Sigmoid colon (tissue), 7 donors: ENCODE data around the gene CRYBA1. TPM values are rescaled to one million over a fixed set of nuclear protein-coding genes. Genes with fewer than 3 reads are reported as not detected.
"Not testable (repeated sequence)": the region's sequence is repeated elsewhere in the genome, so short reads cannot be mapped to it uniquely, and the experiment has no call there.

Experiments
- DNase-seq: peaks from one replicate; pipeline ENCODE4 v3.0.0-alpha.2; 2019
- H3K27ac ChIP-seq, 4 donors: fragments of 200-600 bp; sonication (generic); one replicate each; pipeline ENCODE4 v1.5.1; 2016 to 2019; ENCODE audit warnings: mild to moderate bottlenecking in 1 of 4
- H3K27me3 ChIP-seq, 3 donors: fragments of 200-600 bp; sonication (generic); one replicate each; pipeline ENCODE4 v1.5.1; 2019; ENCODE audit warnings: mild to moderate bottlenecking in 1 of 3
- H3K36me3 ChIP-seq, 4 donors: fragments of 200-600 bp; sonication (generic); one replicate each; pipeline ENCODE4 v1.5.1; 2016 to 2019
- H3K4me1 ChIP-seq, 4 donors: fragments of 200-600 bp; sonication (generic); one replicate each; pipeline ENCODE4 v1.5.1; 2017 to 2019
- H3K4me3 ChIP-seq, 4 donors: fragments of 200-600 bp; sonication (generic); one replicate each; pipeline ENCODE4 v1.5.1; 2017 to 2019; ENCODE audit warnings: mild to moderate bottlenecking in 2 of 4, moderate library complexity in 1 of 4
- H3K9me3 ChIP-seq, 4 donors: fragments of 200-600 bp in 3 of 4; sonication (generic) in 3 of 4; one replicate each; pipeline versions ENCODE4 v1.5.1 to v1.6.1; 2013 to 2019
- EP300 ChIP-seq, 4 donors: sonication (generic); formaldehyde crosslinking; IDR thresholded peaks; one replicate each; pipeline ENCODE4 v1.6.1; 2017; ENCODE audit warnings: antibody characterized with exemption in 4 of 4
- POLR2A ChIP-seq, 2 donors: fragments of 450-650 bp; IDR thresholded peaks; one replicate each; pipeline ENCODE4 v1.6.1; 2016; ENCODE audit warnings: antibody characterized with exemption in 2 of 2, mild to moderate bottlenecking in 2 of 2, moderate library complexity in 2 of 2
- POLR2AphosphoS5 ChIP-seq, 4 donors: sonication (generic); formaldehyde crosslinking; IDR thresholded peaks; one replicate each; pipeline ENCODE4 v1.6.1; 2017; ENCODE audit warnings: antibody characterized with exemption in 4 of 4
- WGBS, 2 donors: extraction: QIAGEN DNeasy Blood & Tissue Kit; methylation state at CpG; one replicate each; pipeline ENCODE4 v1.1.7; 2013; 5-methylcytosine and 5-hydroxymethylcytosine counted together
- intact Hi-C: fragments of 100-400 bp; cut with DNase I; formaldehyde crosslinking; loops from one replicate; pipeline ENCODE4 v1.15.1; 2023
- polyA plus RNA-seq, 3 donors: library from polyadenylated mRNA; stranded (reverse); fragments of 200-250 nt; gene quantifications; one replicate each; pipeline ENCODE4 v1.2.3, GENCODE V29; 2013
- total RNA-seq, 4 donors: library from RNA; depleted of rRNA; stranded (reverse); fragments of >200 nt; gene quantifications; one replicate each; pipeline ENCODE4 v1.1.0, GENCODE V29; 2016
- TF ChIP-seq, protein P1 (sequence below), 4 experiments: fragments of 450-650 bp in 3 of 4; fragments of 200-600 bp in 1 of 4; IDR thresholded peaks; one replicate each; pipeline ENCODE4 v1.5.1; 2016 to 2019; ENCODE audit warnings: antibody characterized with exemption in 4 of 4, mild to moderate bottlenecking in 3 of 4, moderate library complexity in 2 of 4
- donor health status: healthy with polysubstance abuse.
- donor health status: Bipolar disorder and iron deficiency.
- donor health status: healthy.

Gene CRYBA1, protein sequence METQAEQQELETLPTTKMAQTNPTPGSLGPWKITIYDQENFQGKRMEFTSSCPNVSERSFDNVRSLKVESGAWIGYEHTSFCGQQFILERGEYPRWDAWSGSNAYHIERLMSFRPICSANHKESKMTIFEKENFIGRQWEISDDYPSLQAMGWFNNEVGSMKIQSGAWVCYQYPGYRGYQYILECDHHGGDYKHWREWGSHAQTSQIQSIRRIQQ
- total RNA-seq (not detected), polyA plus RNA-seq (not detected)

GRCh38 chr17:29246628-29247027 is at the start of gene CRYBA1:
Gene CRYBA1, plus strand, starts transcription at chr17:29246859. Its CDS starts 5 bp downstream, at chr17:29246864.
- no peak within 1 kb of the TSS for H3K4me3 ChIP-seq
- intact Hi-C loops = no loop called here
- TF ChIP-seq EP300 (IDR thresholded peaks at IDR 0.05) (no peak), POLR2AphosphoS5 (IDR thresholded peaks at IDR 0.05) (no peak), POLR2A (IDR thresholded peaks at IDR 0.05) (no peak)
- TF ChIP-seq, protein P1, sequence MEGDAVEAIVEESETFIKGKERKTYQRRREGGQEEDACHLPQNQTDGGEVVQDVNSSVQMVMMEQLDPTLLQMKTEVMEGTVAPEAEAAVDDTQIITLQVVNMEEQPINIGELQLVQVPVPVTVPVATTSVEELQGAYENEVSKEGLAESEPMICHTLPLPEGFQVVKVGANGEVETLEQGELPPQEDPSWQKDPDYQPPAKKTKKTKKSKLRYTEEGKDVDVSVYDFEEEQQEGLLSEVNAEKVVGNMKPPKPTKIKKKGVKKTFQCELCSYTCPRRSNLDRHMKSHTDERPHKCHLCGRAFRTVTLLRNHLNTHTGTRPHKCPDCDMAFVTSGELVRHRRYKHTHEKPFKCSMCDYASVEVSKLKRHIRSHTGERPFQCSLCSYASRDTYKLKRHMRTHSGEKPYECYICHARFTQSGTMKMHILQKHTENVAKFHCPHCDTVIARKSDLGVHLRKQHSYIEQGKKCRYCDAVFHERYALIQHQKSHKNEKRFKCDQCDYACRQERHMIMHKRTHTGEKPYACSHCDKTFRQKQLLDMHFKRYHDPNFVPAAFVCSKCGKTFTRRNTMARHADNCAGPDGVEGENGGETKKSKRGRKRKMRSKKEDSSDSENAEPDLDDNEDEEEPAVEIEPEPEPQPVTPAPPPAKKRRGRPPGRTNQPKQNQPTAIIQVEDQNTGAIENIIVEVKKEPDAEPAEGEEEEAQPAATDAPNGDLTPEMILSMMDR (IDR thresholded peaks at IDR 0.05) = no peak
- 81 to 96% methylated on average over 1 of the region's 1 CpG for WGBS, 2 donors
- no peak within 1 kb of the TSS for H3K27ac ChIP-seq
- H3K4me1 ChIP-seq = no peaks in the 10 kb centered on the region
- H3K9me3 ChIP-seq = no peaks in the 10 kb centered on the region
- no peaks in the 10 kb centered on the region for H3K36me3 ChIP-seq
- no peaks in the 10 kb centered on the region for H3K27me3 ChIP-seq
- no peak for DNase-seq

DNA sequence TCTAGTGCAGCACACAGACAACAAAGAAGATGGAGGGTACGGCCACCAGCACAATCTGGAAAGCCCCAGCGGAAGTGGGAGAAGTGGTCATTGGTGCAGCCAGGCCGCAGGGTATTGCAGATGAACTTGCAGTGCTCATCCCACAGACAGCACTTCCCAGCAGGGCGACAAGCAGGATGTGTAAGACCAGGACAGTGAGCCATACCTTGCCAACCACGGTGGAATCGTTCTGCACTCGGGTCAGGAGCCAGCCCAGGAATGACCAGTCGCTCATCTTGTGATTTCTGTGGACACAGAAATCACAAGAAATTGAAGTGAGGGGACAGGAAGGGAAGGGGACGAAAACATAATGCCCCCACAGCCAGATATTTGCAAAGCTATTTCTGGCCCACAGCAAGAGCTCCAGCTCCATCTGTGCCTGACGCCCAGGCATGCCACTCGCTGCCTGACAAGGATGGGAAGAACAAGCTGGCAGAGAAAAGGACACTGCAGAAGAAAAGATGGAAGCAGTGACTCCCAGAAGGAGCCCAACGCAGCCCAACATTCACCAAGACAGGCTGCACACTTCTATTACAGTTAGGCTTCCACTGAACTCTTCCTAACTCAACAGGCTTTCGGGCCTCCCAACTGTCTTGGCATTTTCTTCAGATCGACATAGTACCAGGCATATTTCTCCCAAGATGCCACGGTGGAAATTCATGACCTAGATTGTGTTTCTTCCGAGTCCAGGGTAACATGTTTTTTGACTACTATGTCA is 49.0 kb upstream of the CRYBA1 start:
- no peaks in the 10 kb centered on the region for H3K4me1 ChIP-seq
- H3K27me3 ChIP-seq = no peaks in the 10 kb centered on the region
- H3K27ac ChIP-seq = no peak overlapping the region
- intact Hi-C loops = no loop called here
- H3K36me3 ChIP-seq = no peaks in the 10 kb centered on the region
- DNase-seq = no peak
- no peak overlapping the region for H3K4me3 ChIP-seq
- TF ChIP-seq POLR2A (IDR thresholded peaks at IDR 0.05) (no peak), POLR2AphosphoS5 (IDR thresholded peaks at IDR 0.05) (no peak), EP300 (IDR thresholded peaks at IDR 0.05) (no peak)
- TF ChIP-seq, protein P1 (IDR thresholded peaks at IDR 0.05) = no peak
- 90 to 93% methylated on average over 16 of the region's 16 CpGs for WGBS, 2 donors
- H3K9me3 ChIP-seq = no peaks in the 10 kb centered on the region

GRCh38 chr17:29204068-29204804 is 42.4 kb upstream of the CRYBA1 start:
- H3K4me1 ChIP-seq, H3K27me3 ChIP-seq, H3K9me3 ChIP-seq, intact Hi-C loops, H3K36me3 ChIP-seq, H3K4me3 ChIP-seq, DNase-seq, H3K27ac ChIP-seq: not testable (repeated sequence)
- WGBS, 2 donors = 78 to 86% methylated on average over 16 of the region's 16 CpGs

DNA sequence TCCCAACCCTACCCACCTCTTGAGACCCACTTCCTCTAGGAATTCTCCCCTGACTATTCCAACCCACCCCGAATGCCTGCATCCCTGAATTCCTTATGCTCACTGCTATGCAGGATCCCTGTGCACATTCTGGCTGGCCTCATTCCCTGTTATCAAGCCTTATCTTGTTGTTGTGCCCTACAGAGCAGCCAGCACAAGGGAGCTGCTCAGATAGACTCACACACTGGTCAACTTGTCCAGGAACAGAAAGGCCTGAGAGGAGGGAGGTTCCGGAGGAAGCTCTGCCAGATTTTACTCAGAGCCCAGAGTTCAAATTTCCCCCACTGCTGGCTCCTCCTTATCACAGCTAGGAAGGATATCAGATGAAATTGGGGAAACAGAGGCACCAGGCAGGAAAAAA is 41.6 kb upstream of the CRYBA1 start:
- DNase-seq = no peak
- intact Hi-C loops = no loop called here
- H3K4me3 ChIP-seq = no peak overlapping the region
- no peak overlapping the region for H3K27ac ChIP-seq
- WGBS, 2 donors = 86 to 90% methylated on average over 2 of the region's 2 CpGs
- H3K4me1 ChIP-seq = no peaks in the 10 kb centered on the region
- TF ChIP-seq POLR2AphosphoS5 (IDR thresholded peaks at IDR 0.05) (no peak), EP300 (IDR thresholded peaks at IDR 0.05) (no peak)
- TF ChIP-seq, protein P1 (IDR thresholded peaks at IDR 0.05) = no peak
- no peaks in the 10 kb centered on the region for H3K36me3 ChIP-seq
- no peaks in the 10 kb centered on the region for H3K9me3 ChIP-seq
- H3K27me3 ChIP-seq = no peaks in the 10 kb centered on the region

DNA sequence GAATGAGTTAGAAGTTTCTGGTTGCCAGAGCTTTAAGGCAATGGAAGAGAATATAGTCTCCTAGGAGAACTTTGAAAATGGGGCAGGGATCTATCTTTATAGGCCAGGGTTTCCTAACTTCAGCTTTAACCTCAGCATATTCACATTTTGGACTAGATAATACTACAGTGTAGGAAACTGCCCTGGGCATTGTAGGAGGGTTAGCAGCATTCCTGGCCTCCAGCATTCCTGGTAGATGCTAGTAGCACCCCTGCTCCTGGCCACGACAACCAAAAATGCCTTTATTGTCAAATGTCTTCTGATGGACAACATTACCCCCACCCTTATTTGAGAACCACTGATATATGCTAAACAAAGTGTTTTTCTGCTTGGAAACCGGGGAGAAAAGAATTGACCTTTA is 38.7 kb upstream of the CRYBA1 start:
- no peaks in the 10 kb centered on the region for H3K4me1 ChIP-seq
- no peak overlapping the region for H3K27ac ChIP-seq
- H3K36me3 ChIP-seq = no peaks in the 10 kb centered on the region
- no peaks in the 10 kb centered on the region for H3K27me3 ChIP-seq
- WGBS, 2 donors = 81 to 88% methylated on average over 2 of the region's 2 CpGs
- intact Hi-C loops = no loop called here
- H3K9me3 ChIP-seq = no peaks in the 10 kb centered on the region
- TF ChIP-seq, protein P1 (IDR thresholded peaks at IDR 0.05) = no peak
- TF ChIP-seq EP300 (IDR thresholded peaks at IDR 0.05) (no peak), POLR2AphosphoS5 (IDR thresholded peaks at IDR 0.05) (no peak), POLR2A (IDR thresholded peaks at IDR 0.05) (no peak)
- DNase-seq = no peak
- H3K4me3 ChIP-seq = no peak overlapping the region
